Gastrocnemius medialis (tissue), 4 donors: ENCODE results near the gene TACC3. TPM values are rescaled to one million over a fixed set of nuclear protein-coding genes. Genes with fewer than 3 reads are reported as not detected.

Experiments
- ATAC-seq, 2 donors: fragments of 150-250 bp; one replicate each; pipeline ENCODE4 v1.9.1; 2016
- DNase-seq, 2 donors: peaks; one replicate each; pipeline ENCODE4 v3.0.0-alpha.2; 2019
- H3K27ac ChIP-seq, 4 donors: fragments of 200-600 bp; sonication (generic); 1 replicate in 1 of 4; 2 replicates in 3 of 4; pipeline ENCODE4 v1.5.1; 2016 to 2018; ENCODE audit warnings: mild to moderate bottlenecking in 2 of 4, moderate library complexity in 1 of 4
- H3K27me3 ChIP-seq, 3 donors: fragments of 200-600 bp; sonication (generic) in 2 of 3; 1 replicate in 1 of 3; 2 replicates in 2 of 3; pipeline versions ENCODE4 v1.5.1 to v1.6.0; 2016 to 2019; ENCODE audit warnings: mild to moderate bottlenecking in 1 of 3, moderate library complexity in 1 of 3
- H3K36me3 ChIP-seq, 2 donors: fragments of 200-600 bp; sonication (generic) in 1 of 2; one replicate each; pipeline ENCODE4 v1.5.1; 2017 to 2018
- H3K4me1 ChIP-seq, 2 donors: fragments of 200-600 bp; sonication (generic) in 1 of 2; one replicate each; pipeline ENCODE4 v1.5.1; 2016 to 2017; ENCODE audit warnings: mild to moderate bottlenecking in 2 of 2
- H3K4me3 ChIP-seq, 4 donors: fragments of 200-600 bp; sonication (generic) in 3 of 4; 1 replicate in 1 of 4; 2 replicates in 3 of 4; pipeline ENCODE4 v1.5.1; 2016 to 2019; ENCODE audit warnings: mild to moderate bottlenecking in 2 of 4
- H3K9me3 ChIP-seq, 3 donors: fragments of 200-600 bp; sonication (generic) in 2 of 3; 1 replicate in 1 of 3; 2 replicates in 2 of 3; pipeline ENCODE4 v1.5.1; 2016 to 2019
- CTCF ChIP-seq, 5 experiments: fragments of 450-650 bp in 3 of 5; fragments of 200-600 bp in 2 of 5; sonication (generic) in 2 of 5; IDR thresholded peaks in 4 of 5; conservative IDR thresholded peaks in 1 of 5; 1 replicate in 4 of 5; 2 replicates in 1 of 5; pipeline ENCODE4 v1.5.1; 2016 to 2019; ENCODE audit warnings: antibody characterized with exemption in 5 of 5, mild to moderate bottlenecking in 3 of 5, moderate library complexity in 3 of 5
- POLR2A ChIP-seq, 2 donors: fragments of 450-650 bp; IDR thresholded peaks; one replicate each; pipeline ENCODE4 v1.6.1; 2017; ENCODE audit warnings: antibody characterized with exemption in 2 of 2, mild to moderate bottlenecking in 2 of 2, moderate library complexity in 2 of 2
- in situ Hi-C, 4 donors: fragments of 200-750 bp; cut with MboI; loops; one replicate each; pipeline versions ENCODE4 v1.15.0 to v1.8.0; 2017; ENCODE audit warnings: low sequenced_read_pairs in 4 of 4
- intact Hi-C: fragments of 100-400 bp; cut with DNase I; formaldehyde crosslinking; loops from one replicate; pipeline ENCODE4 v1.15.1; 2023; ENCODE audit warnings: low total_unique reads
- total RNA-seq, 4 donors: library from RNA; depleted of rRNA; stranded (reverse); fragments of >200 nt; gene quantifications; one replicate each; pipeline versions ENCODE4 v1.1.0 to v1.2.3, GENCODE V29; 2016

Gene TACC3
- total RNA-seq, 4 donors from 2014 or later, result 1.5 to 3.2 (median 1.9) TPM

GRCh38 chr4:1793940-1794808, 72.9 kb downstream of the TACC3 start:
- intact Hi-C loops (no loop called here), in situ Hi-C loops (no loop called here)
- Histone ChIP-seq H3K27me3 (peaks cover 44 to 52% (median 44%) of the 10 kb centered on the region in 3 donors), H3K4me1 (peaks cover 0 to 6% of the 10 kb centered on the region in 2 donors), H3K4me3 (peak overlapping the region; percentile 35 to 52 (median 39)), H3K36me3 (no peaks in the 10 kb centered on the region), H3K9me3 (no peaks in the 10 kb centered on the region), H3K27ac (no peak overlapping the region)
- ATAC-seq (no peak), DNase-seq (no peak)
- no peak for TF ChIP-seq POLR2A (IDR thresholded peaks at IDR 0.05)
- TF ChIP-seq CTCF (IDR thresholded peaks at IDR 0.05 in 4 of 5, conservative IDR thresholded peaks at IDR 0.05 in 1 of 5), result no peak

Other genes with a start within 250 kb of the TACC3 start
- gene FAM53A, start 37.2 kb upstream of the TACC3 start, total RNA-seq, result 1 to 10 TPM; 1.8 to 5.2 (median 2.8) TPM
- gene SLBP, start 9.2 kb upstream of the TACC3 start, total RNA-seq, result 10 to 100 TPM; 17.0 to 25.6 (median 21.0) TPM
- 10 to 100 TPM; 30.3 to 78.0 (median 44.2) TPM for gene TMEM129, start 198 bp upstream of the TACC3 start, total RNA-seq
- under 1 TPM in 3 of 4 donors, not detected in 1; 0.15 to 0.51 (median 0.18) TPM for gene FGFR3, start 71.8 kb downstream of the TACC3 start, total RNA-seq
- 10 to 100 TPM; 23.2 to 40.3 (median 33.6) TPM for gene LETM1, start 134.6 kb downstream of the TACC3 start, total RNA-seq
- gene NSD2, start 149.9 kb downstream of the TACC3 start, total RNA-seq, result 10 to 100 TPM; 14.8 to 21.3 (median 16.8) TPM